H9 (cell line): ENCODE data around the gene DLL4. TPM values are rescaled to one million over a fixed set of nuclear protein-coding genes. Genes with fewer than 3 reads are reported as not detected.

Source experiments
- DNase-seq: peaks from one replicate; pipeline ENCODE4 v3.0.0-alpha.2; 2017
- H2AFZ ChIP-seq: one replicate; pipeline ENCODE4 v1.6.1; 2013; ENCODE audit warnings: mild to moderate bottlenecking, low read length, control low read depth, moderate library complexity
- H2AK5ac ChIP-seq: 2 replicates; pipeline ENCODE4 v1.6.1; 2013; ENCODE audit warnings: low read length, control low read depth, mixed read lengths; ENCODE audit not compliant: insufficient read length
- H2BK120ac ChIP-seq: one replicate; pipeline ENCODE4 v1.6.1; 2013; ENCODE audit warnings: low read depth, mild to moderate bottlenecking, low read length, control low read depth, inconsistent platforms; ENCODE audit not compliant: poor library complexity, severe bottlenecking
- H2BK12ac ChIP-seq: 2 replicates; pipeline ENCODE4 v1.6.1; 2013; ENCODE audit warnings: low read length, control low read depth, mixed read lengths, low read depth; ENCODE audit not compliant: insufficient read length
- H2BK15ac ChIP-seq: 2 replicates; pipeline ENCODE4 v1.6.1; 2013; ENCODE audit warnings: low read depth, low read length, control low read depth
- H2BK20ac ChIP-seq: one replicate; pipeline ENCODE4 v1.6.1; 2013; ENCODE audit warnings: low read depth, mild to moderate bottlenecking, low read length, control low read depth, inconsistent platforms; ENCODE audit not compliant: poor library complexity, severe bottlenecking
- H2BK5ac ChIP-seq: 2 replicates; pipeline ENCODE4 v1.6.1; 2013; ENCODE audit warnings: low read length, control low read depth, mixed read lengths; ENCODE audit not compliant: insufficient read length
- H3K14ac ChIP-seq: 2 replicates; pipeline ENCODE4 v1.6.1; 2013; ENCODE audit warnings: low read length, control low read depth; ENCODE audit not compliant: insufficient read depth
- H3K18ac ChIP-seq: 2 replicates; pipeline ENCODE4 v1.6.1; 2013; ENCODE audit warnings: low read depth, mild to moderate bottlenecking, mixed read lengths, low read length, control low read depth; ENCODE audit not compliant: insufficient read length
- H3K23ac ChIP-seq: 2 replicates; pipeline ENCODE4 v1.6.1; 2013; ENCODE audit warnings: low read length, control low read depth, mixed read lengths, low read depth; ENCODE audit not compliant: insufficient read length
- H3K23me2 ChIP-seq: 2 replicates; pipeline ENCODE4 v1.6.1; 2013; ENCODE audit warnings: low read depth, mild to moderate bottlenecking, mixed read lengths, low read length, control low read depth; ENCODE audit not compliant: insufficient read length, poor library complexity, severe bottlenecking
- H3K27ac ChIP-seq: 2 replicates; pipeline ENCODE4 v1.5.1; 2013; ENCODE audit warnings: low read length, control low read depth, mixed read lengths, low read depth; ENCODE audit not compliant: insufficient read length
- H3K27me3 ChIP-seq: 2 replicates; pipeline ENCODE4 v1.6.1; 2013; ENCODE audit warnings: low read length, control low read depth, inconsistent platforms; ENCODE audit not compliant: insufficient read depth
- H3K4ac ChIP-seq: 2 replicates; pipeline ENCODE4 v1.6.1; 2013; ENCODE audit warnings: low read depth, mild to moderate bottlenecking, control low read depth, inconsistent platforms, low read length, moderate library complexity
- H3K4me1 ChIP-seq: 2 replicates; pipeline ENCODE4 v1.6.1; 2013; ENCODE audit warnings: low read length, control low read depth, inconsistent platforms; ENCODE audit not compliant: insufficient read depth
- H3K4me2 ChIP-seq: 2 replicates; pipeline ENCODE4 v1.6.1; 2013; ENCODE audit warnings: low read length, control low read depth, mixed read lengths; ENCODE audit not compliant: insufficient read length, insufficient read depth
- H3K56ac ChIP-seq: 2 replicates; pipeline ENCODE4 v1.6.1; 2013; ENCODE audit warnings: low read depth, mild to moderate bottlenecking, mixed read lengths, low read length, control low read depth; ENCODE audit not compliant: insufficient read length
- H3K79me1 ChIP-seq: 2 replicates; pipeline ENCODE4 v1.6.1; 2013; ENCODE audit warnings: low read depth, mild to moderate bottlenecking, moderate library complexity, low read length, control low read depth, inconsistent platforms; ENCODE audit not compliant: insufficient read depth, poor library complexity, severe bottlenecking
- H3K79me2 ChIP-seq: 2 replicates; pipeline ENCODE4 v1.6.1; 2013; ENCODE audit warnings: low read length, control low read depth, inconsistent platforms; ENCODE audit not compliant: insufficient read depth
- H3K9ac ChIP-seq: 2 replicates; pipeline ENCODE4 v1.6.1; 2013; ENCODE audit warnings: low read length, control low read depth, mixed read lengths; ENCODE audit not compliant: insufficient read length; ENCODE audit errors: extremely low read depth
- H3K9me3 ChIP-seq: one replicate; pipeline ENCODE4 v1.6.1; 2013; ENCODE audit warnings: low read depth, low read length, inconsistent platforms; ENCODE audit not compliant: control insufficient read depth
- H3T11ph ChIP-seq: one replicate; pipeline ENCODE4 v1.6.1; 2013; ENCODE audit warnings: mild to moderate bottlenecking, low read length, control low read depth, inconsistent platforms
- H4K20me1 ChIP-seq: one replicate; pipeline ENCODE4 v1.6.1; 2013; ENCODE audit not compliant: control insufficient read depth, insufficient read length, insufficient read depth
- H4K5ac ChIP-seq: 2 replicates; pipeline ENCODE4 v1.6.1; 2013; ENCODE audit warnings: low read depth, mild to moderate bottlenecking, mixed read lengths, low read length, control low read depth; ENCODE audit not compliant: insufficient read length
- H4K8ac ChIP-seq: replicated peaks from 2 replicates; pipeline ENCODE4 v1.6.1; 2013; ENCODE audit warnings: low read length, control low read depth, mixed read lengths, low read depth; ENCODE audit not compliant: insufficient read length
- H4K91ac ChIP-seq: 2 replicates; pipeline ENCODE4 v1.6.1; 2013; ENCODE audit warnings: low read depth, mild to moderate bottlenecking, moderate library complexity, mixed read lengths, low read length, control low read depth; ENCODE audit not compliant: insufficient read length
- H3K27ac Mint-ChIP-seq, 3 experiments: 2 replicates in 2 of 3; 3 replicates in 1 of 3; pipeline ENCODE4 v1.8.0; 2020 to 2021; ENCODE audit warnings: mixed read lengths in 3 of 3, mild to moderate bottlenecking in 1 of 3, moderate library complexity in 1 of 3
- H3K27me3 Mint-ChIP-seq: 2 replicates; pipeline ENCODE4 v1.8.0; 2021; ENCODE audit warnings: low read depth, mild to moderate bottlenecking, moderate library complexity, mixed read lengths
- H3K36me3 Mint-ChIP-seq, 3 experiments: 2 replicates in 2 of 3; 3 replicates in 1 of 3; pipeline ENCODE4 v1.8.0; 2020 to 2021; ENCODE audit warnings: low read depth in 3 of 3, mixed read lengths in 3 of 3; ENCODE audit not compliant: insufficient read depth in 1 of 3
- H3K4me1 Mint-ChIP-seq, 2 experiments: 2 replicates each; pipeline ENCODE4 v1.8.0; 2020; ENCODE audit warnings: mixed read lengths in 2 of 2
- H3K4me3 Mint-ChIP-seq, 2 experiments: 2 replicates in 1 of 2; 3 replicates in 1 of 2; pipeline ENCODE4 v1.8.0; 2020 to 2021; ENCODE audit warnings: mild to moderate bottlenecking in 2 of 2, mixed read lengths in 2 of 2, moderate library complexity in 1 of 2
- H3K9me3 Mint-ChIP-seq, 2 experiments: 2 replicates in 1 of 2; 3 replicates in 1 of 2; pipeline ENCODE4 v1.8.0; 2020; ENCODE audit warnings: mild to moderate bottlenecking in 2 of 2, mixed read lengths in 2 of 2, moderate library complexity in 1 of 2
- WGBS: extraction: QIAGEN DNeasy Blood & Tissue Kit; methylation state at CpG from one replicate; pipeline ENCODE4 v1.1.7; 2013; ENCODE audit warnings: missing lambda C conversion rate, low lambda C conversion rate, mixed read lengths; ENCODE audit not compliant: insufficient read length; ENCODE audit errors: extremely low coverage; 5-methylcytosine and 5-hydroxymethylcytosine counted together
- long read RNA-seq: library from polyadenylated mRNA; unstranded; transcript quantifications from one replicate; pipeline ENCODE4 v2.0.0, GENCODE V29; 2020
- total RNA-seq: library from RNA; stranded (reverse); gene quantifications from 2 replicates; pipeline ENCODE4 v1.2.1, GENCODE V29; 2021
- TF ChIP-seq, protein P1 (sequence below): fragments of 200-600 bp; sonication (generic); conservative IDR thresholded peaks from 3 replicates; pipeline ENCODE4 v1.8.0; 2021; ENCODE audit warnings: antibody characterized with exemption, mild to moderate bottlenecking

Gene DLL4
- 0.28 and 0.35 TPM in 2 replicates for total RNA-seq
- long read RNA-seq = 0 reads

- H3K79me1 ChIP-seq = no peaks in the 10 kb centered on the region
- H3K4ac ChIP-seq = no peak within 1 kb of the TSS
- peaks cover 100% of the 10 kb centered on the region for H3K27me3 Mint-ChIP-seq
- peaks cover 3% of the 10 kb centered on the region in 2 experiments; a peak in 4 of 5 replicates for H3K9me3 Mint-ChIP-seq
- H3K23me2 ChIP-seq = peaks cover 35% of the 10 kb centered on the region
- peak; percentile 94 for DNase-seq
- no peak within 1 kb of the TSS for H4K5ac ChIP-seq
- no peak within 1 kb of the TSS for H4K91ac ChIP-seq
- no peaks in the 10 kb centered on the region for H3K79me2 ChIP-seq
- no peak within 1 kb of the TSS for H3K56ac ChIP-seq
- H3K4me1 Mint-ChIP-seq = peaks cover 31 to 44% of the 10 kb centered on the region in 2 experiments
- no peak within 1 kb of the TSS for H2AK5ac ChIP-seq
- peaks cover 56% of the 10 kb centered on the region for H3K27me3 ChIP-seq
- no peak within 1 kb of the TSS for H2BK15ac ChIP-seq
- TF ChIP-seq, protein P1, sequence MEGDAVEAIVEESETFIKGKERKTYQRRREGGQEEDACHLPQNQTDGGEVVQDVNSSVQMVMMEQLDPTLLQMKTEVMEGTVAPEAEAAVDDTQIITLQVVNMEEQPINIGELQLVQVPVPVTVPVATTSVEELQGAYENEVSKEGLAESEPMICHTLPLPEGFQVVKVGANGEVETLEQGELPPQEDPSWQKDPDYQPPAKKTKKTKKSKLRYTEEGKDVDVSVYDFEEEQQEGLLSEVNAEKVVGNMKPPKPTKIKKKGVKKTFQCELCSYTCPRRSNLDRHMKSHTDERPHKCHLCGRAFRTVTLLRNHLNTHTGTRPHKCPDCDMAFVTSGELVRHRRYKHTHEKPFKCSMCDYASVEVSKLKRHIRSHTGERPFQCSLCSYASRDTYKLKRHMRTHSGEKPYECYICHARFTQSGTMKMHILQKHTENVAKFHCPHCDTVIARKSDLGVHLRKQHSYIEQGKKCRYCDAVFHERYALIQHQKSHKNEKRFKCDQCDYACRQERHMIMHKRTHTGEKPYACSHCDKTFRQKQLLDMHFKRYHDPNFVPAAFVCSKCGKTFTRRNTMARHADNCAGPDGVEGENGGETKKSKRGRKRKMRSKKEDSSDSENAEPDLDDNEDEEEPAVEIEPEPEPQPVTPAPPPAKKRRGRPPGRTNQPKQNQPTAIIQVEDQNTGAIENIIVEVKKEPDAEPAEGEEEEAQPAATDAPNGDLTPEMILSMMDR = no peak
- no peak within 1 kb of the TSS for H2AFZ ChIP-seq
- no peaks in the 10 kb centered on the region for H3K9me3 ChIP-seq
- no peaks in the 10 kb centered on the region; a peak in 1 of 7 replicates for H3K36me3 Mint-ChIP-seq
- no peak within 1 kb of the TSS for H3K14ac ChIP-seq
- H3K4me3 Mint-ChIP-seq = peak within 1 kb of the TSS; percentile 58 to 87
- H3K18ac ChIP-seq = no peak within 1 kb of the TSS
- no peak within 1 kb of the TSS for H2BK12ac ChIP-seq
- WGBS = no CpG with 5 or more reads among the region's 71 CpGs
- no peak within 1 kb of the TSS for H4K8ac ChIP-seq
- no peak within 1 kb of the TSS for H2BK20ac ChIP-seq
- no peak within 1 kb of the TSS for H2BK5ac ChIP-seq
- H2BK120ac ChIP-seq = no peak within 1 kb of the TSS
- H3K27ac Mint-ChIP-seq = no peak within 1 kb of the TSS
- H3K4me1 ChIP-seq = peaks cover 3% of the 10 kb centered on the region; the same call in 1 of the 2 replicates
- no peak within 1 kb of the TSS for H3K9ac ChIP-seq
- no peak within 1 kb of the TSS for H3K27ac ChIP-seq
- no peaks in the 10 kb centered on the region for H4K20me1 ChIP-seq
- no peak within 1 kb of the TSS for H3K23ac ChIP-seq
- peak within 1 kb of the TSS; percentile 68 for H3K4me2 ChIP-seq
- H3T11ph ChIP-seq = no peak within 1 kb of the TSS
These were observed at the start of gene DLL4 for GRCh38 chr15:40928821-40929659. TSS of gene DLL4 (plus strand) at chr15:40929340. CDS start at chr15:40929669, 329 bp downstream.
